ENCODE results near the gene KRTAP10-4.

DNA sequence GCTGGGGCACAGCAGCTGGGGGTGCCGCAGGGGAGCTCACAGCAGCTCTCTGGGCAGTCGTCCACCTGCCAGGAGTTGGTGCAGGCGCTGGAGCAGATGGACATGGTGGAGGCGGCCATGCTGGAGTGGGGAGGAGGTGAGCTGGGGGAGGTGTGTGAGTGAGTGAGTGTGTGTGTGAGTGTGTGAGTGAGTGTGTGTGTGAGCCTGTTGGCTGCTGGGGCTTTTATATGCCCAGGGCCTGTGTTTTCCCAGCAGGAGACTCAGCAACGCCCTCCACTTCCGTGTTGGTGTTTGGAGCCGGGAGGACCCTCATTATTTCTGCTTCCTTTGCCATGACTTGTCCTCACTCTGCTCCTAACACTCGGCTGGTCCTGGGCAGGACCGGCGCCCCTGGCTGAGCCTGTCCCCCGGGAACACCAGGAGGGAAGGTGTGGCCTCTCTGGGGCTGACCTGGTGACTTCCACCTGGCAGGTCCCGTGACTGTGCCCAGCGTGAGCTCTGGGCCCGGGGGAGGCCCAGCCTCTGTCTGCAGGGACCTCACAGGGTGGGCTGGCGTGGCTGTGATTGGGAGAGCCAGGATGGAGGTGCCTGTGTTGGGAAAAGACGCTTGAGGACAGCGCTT is 22.1 kb upstream of the KRTAP10-4 start, which contains the start of gene KRTAP10-2:
- no peak for TF ChIP-seq POLR2AphosphoS5 (IDR thresholded peaks at IDR 0.05; ENCODE audit: low read depth, low read length)
- TF ChIP-seq POLR2A (IDR thresholded peaks at IDR 0.05; ENCODE audit: low read depth, low read length): no peak

All from GM12891 (cell line).